Effector memory CD8-positive, alpha-beta T cell (primary cell): ENCODE data around the gene IL10RA.
A peak's percentile ranks its signal among the peaks of the same experiment; 100 is the strongest.
"Not testable (repeated sequence)": the region's sequence is repeated elsewhere in the genome, so short reads cannot be mapped to it uniquely, and the experiment has no call there.

ENCODE experiments used
- ATAC-seq: fragments of 150-1000 bp; cut with Tn5 transposase; replicated peaks from 2 replicates; pipeline ENCODE4 v1.10.0; 2021; ENCODE audit warnings: mild to moderate bottlenecking, moderate library complexity
- DNase-seq, 3 experiments: peaks; one replicate each; pipeline ENCODE4 v3.0.0; 2021
- H3K27ac Mint-ChIP-seq, 2 donors: one replicate each; pipeline ENCODE4 v1.8.0; 2022; ENCODE audit warnings: mild to moderate bottlenecking in 2 of 2, mixed read lengths in 2 of 2, moderate library complexity in 2 of 2
- H3K27me3 Mint-ChIP-seq, 2 donors: one replicate each; pipeline ENCODE4 v1.8.0; 2022; ENCODE audit warnings: mixed read lengths in 2 of 2
- H3K36me3 Mint-ChIP-seq: one replicate; pipeline ENCODE4 v1.8.0; 2022; ENCODE audit warnings: mild to moderate bottlenecking, moderate library complexity, mixed read lengths; ENCODE audit not compliant: insufficient read depth
- H3K4me1 Mint-ChIP-seq, 2 donors: one replicate each; pipeline ENCODE4 v1.8.0; 2022; ENCODE audit warnings: low read depth in 2 of 2, mixed read lengths in 2 of 2
- H3K4me3 Mint-ChIP-seq, 2 donors: one replicate each; pipeline ENCODE4 v1.8.0; 2022; ENCODE audit warnings: mild to moderate bottlenecking in 2 of 2, mixed read lengths in 2 of 2, moderate library complexity in 2 of 2
- H3K9me3 Mint-ChIP-seq, 2 donors: one replicate each; pipeline ENCODE4 v1.8.0; 2022; ENCODE audit warnings: mixed read lengths in 2 of 2
- total RNA-seq, 9 experiments: gene quantifications; one replicate each; lab custom pipeline; 2026; lab: John Stamatoyannopoulos, UW

IL10RA gene
- total RNA-seq = 132 to 1,130 (median 684) reads per million in 9 experiments

DNA sequence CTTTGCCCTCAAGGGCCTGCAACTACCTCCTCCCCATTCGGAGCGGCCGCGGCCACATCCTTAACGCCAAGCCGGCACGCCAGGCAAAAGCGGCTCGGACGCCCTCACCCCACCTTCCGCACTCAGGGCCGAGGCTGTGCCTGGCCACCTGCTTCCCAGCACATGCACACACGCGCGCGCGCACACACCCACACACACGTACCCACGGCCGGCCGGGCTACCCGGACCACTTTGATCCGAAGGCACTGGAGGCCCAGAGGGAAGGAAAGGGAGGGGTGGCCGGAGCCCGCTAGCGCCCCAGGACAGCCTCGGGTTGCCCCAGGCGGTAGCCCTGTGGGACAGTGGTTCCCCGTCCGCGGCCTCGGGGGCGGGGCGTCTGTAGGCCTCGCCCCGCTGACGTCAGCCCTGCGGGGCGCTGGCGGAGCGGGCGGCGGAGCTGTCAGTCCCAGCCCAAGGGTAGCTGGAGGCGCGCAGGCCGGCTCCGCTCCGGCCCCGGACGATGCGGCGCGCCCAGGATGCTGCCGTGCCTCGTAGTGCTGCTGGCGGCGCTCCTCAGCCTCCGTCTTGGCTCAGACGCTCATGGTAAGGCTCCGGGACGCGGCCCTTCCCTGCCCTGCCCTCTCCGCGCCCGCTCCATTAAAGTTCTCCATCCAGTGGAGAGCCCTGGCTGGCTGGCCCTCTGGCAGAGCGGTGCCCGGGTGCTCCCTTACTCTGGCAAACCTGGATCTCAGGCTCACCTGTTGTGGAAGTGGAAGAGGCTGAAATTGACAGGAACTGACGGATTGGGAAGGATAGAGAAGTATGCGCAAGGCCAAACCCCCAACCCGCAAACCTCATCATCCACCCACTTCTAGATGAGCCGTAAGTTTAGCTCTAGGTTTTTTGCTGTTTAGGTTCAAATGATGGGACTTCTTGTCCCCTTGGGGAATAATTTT is at the start of gene IL10RA:
Gene IL10RA (plus strand): TSS at position 442 of the 935 bp plus-strand sequence. CDS start 74 bp downstream, at position 516.
- DNase-seq = peak; percentile 76 to 85 (median 81)
- ATAC-seq = peak; percentile 83
- peak within 1 kb of the TSS; percentile 91 to 99 for H3K4me3 Mint-ChIP-seq
- peaks cover 66% of the 10 kb centered on the region for H3K36me3 Mint-ChIP-seq
- H3K4me1 Mint-ChIP-seq = peaks cover 61 to 65% of the 10 kb centered on the region in 2 donors
- no peaks in the 10 kb centered on the region for H3K27me3 Mint-ChIP-seq
- peak within 1 kb of the TSS; percentile 96 to 97 for H3K27ac Mint-ChIP-seq
- no peaks in the 10 kb centered on the region for H3K9me3 Mint-ChIP-seq

GRCh38 chr11:117936973-117937372 is 49.2 kb upstream of the IL10RA start:
- Mint-ChIP-seq H3K27ac (no peak overlapping the region), H3K9me3 (no peaks in the 10 kb centered on the region), H3K4me1 (peaks cover 15 to 18% of the 10 kb centered on the region in 2 donors), H3K27me3 (peaks cover 4 to 7% of the 10 kb centered on the region in 2 donors), H3K36me3 (peaks cover under 1% of the 10 kb centered on the region), H3K4me3 (no peak overlapping the region)
- DNase-seq (no peak), ATAC-seq (no peak)

- peaks cover 0 to 4% of the 10 kb centered on the region in 2 donors for H3K27me3 Mint-ChIP-seq
- ATAC-seq = no peak
- no peak overlapping the region for H3K4me3 Mint-ChIP-seq
- no peaks in the 10 kb centered on the region for H3K9me3 Mint-ChIP-seq
- DNase-seq = no peak
- no peaks in the 10 kb centered on the region for H3K36me3 Mint-ChIP-seq
- no peak overlapping the region for H3K27ac Mint-ChIP-seq
- H3K4me1 Mint-ChIP-seq = peaks cover 2 to 5% of the 10 kb centered on the region in 2 donors
These were observed 45.5 kb upstream of the IL10RA start for GRCh38 chr11:117940736-117941135.

DNA sequence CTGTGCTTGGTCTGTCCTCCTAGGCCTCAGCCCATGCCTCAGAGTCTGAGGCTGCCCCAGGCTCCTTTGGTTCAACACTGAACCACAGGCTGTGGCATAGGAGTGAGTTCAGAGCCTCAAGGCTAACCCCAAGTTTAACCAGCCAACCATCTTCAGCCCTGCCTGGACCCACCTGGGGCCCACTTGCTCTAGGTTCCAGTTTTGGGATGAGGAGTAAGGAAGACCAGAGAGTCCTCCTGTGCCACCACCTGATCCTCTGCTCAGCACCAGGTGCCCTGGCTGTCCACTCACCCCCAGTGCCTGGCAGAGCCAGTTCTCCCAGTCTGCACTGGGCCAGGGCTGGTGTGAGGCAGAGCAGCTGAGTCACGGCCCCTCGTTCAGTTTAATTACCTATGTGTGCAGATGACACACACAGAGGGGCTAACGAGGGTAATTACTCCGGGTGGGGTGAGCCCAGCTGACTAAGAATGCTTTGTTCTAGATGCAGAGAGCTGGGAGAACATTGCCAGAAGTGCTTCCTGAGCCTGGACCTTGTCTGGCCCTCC is 45.0 kb upstream of the IL10RA start:
- DNase-seq (no peak), ATAC-seq (no peak)
- Mint-ChIP-seq H3K4me3 (no peak overlapping the region), H3K27ac (no peak overlapping the region), H3K36me3 (no peaks in the 10 kb centered on the region), H3K4me1 (peaks cover 2 to 5% of the 10 kb centered on the region in 2 donors), H3K27me3 (peaks cover 0 to 1% of the 10 kb centered on the region in 2 donors), H3K9me3 (no peaks in the 10 kb centered on the region)

DNA sequence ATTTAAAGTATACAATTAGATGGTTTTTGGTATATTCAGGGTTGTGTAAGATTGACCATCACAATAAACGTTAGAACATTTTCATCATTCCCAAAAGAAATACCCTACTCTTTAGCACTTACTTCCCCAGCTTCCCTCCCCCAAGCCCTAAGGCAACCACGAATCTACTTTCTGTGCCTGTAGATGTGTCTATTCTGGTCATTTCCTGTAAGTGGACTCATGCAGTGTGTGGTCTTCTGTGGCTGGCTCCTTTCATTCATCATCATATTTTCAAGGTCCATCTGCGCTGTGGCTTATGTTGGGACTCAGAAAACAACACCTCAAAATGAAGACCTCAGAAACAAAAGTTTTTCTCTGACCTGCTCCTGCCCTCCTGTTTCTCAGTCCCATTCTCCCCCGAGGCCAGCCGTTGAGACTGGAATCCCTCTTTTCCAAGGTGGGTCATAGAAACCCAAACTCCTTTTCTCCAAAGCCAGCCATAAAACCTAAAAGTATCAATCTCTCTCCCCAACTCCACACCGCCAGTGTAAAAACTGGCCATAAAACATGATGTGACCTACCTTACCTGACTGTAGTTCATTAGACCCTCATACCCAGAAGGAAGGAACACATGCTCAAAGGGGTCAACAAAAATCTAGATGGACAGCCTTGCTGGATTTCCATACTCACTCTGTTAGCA is 44.1 kb upstream of the IL10RA start:
- no peak overlapping the region for H3K4me3 Mint-ChIP-seq
- ATAC-seq = no peak
- H3K27me3 Mint-ChIP-seq = no peaks in the 10 kb centered on the region
- no peaks in the 10 kb centered on the region for H3K9me3 Mint-ChIP-seq
- no peaks in the 10 kb centered on the region for H3K36me3 Mint-ChIP-seq
- H3K27ac Mint-ChIP-seq = no peak overlapping the region
- peaks cover 7 to 8% of the 10 kb centered on the region in 2 donors for H3K4me1 Mint-ChIP-seq
- DNase-seq = no peak

DNA sequence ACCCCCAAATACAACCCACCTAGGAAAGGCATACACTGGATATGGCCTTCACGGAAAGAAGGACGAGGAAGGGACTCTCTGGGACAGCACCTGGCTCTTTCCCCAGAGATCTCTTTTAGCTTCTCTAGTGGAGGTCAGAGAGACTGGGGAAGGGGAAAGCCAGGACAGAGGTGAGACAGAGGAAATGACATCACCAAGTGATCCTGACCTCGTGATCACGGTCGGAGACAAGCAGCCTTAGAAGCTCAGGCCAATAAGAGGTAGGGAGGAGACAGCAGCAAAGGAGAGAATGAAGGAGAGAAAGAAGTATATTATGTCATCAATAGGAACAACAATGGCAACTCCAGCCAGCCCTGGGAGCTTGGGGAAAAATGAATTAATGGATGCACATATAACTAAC is 41.6 kb upstream of the IL10RA start:
- Mint-ChIP-seq H3K27ac (peak overlapping the region in 1 of 2 donors; percentile 55), H3K27me3 (no peaks in the 10 kb centered on the region), H3K4me3 (no peak overlapping the region), H3K9me3 (no peaks in the 10 kb centered on the region), H3K36me3 (no peaks in the 10 kb centered on the region), H3K4me1 (peaks cover 28 to 29% of the 10 kb centered on the region in 2 donors)
- no peak for DNase-seq
- no peak for ATAC-seq

DNA sequence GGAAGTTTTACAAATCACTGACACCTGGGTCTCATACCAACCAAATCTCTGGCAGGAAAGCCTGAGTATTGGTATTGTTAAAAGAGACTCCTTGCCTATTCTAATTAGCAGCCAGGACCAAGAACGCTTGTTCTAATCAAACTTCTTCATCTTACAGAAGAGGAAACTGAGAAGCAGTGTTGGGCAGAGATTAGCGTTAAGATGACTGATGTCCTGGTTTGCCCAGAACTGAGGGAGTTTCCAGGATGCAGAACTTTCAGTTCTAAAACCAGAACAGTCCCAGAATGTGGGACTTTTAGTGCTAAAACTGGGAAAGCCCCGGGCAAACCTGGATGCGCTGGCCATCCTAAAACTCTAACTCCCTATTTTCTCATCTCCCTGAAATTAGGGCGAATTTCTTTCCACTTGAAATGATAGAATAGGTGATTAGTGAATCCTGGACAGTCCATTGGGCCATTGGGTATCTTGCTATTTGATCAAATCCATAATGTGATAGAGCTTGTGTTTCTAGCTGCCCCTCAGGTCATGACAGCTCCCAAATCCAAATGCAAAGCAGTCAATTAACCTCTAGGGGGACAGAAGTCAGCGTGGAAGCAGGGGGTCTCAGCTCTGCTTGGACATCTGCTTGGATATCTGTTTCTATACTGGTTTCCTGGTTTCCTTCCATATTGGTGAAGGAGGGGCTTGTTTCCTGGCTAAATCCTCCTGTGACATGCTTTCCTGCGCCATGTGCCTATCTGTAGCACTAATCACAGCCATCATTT is 41.0 kb upstream of the IL10RA start:
- H3K4me3 Mint-ChIP-seq = no peak overlapping the region
- no peak for ATAC-seq

DNA sequence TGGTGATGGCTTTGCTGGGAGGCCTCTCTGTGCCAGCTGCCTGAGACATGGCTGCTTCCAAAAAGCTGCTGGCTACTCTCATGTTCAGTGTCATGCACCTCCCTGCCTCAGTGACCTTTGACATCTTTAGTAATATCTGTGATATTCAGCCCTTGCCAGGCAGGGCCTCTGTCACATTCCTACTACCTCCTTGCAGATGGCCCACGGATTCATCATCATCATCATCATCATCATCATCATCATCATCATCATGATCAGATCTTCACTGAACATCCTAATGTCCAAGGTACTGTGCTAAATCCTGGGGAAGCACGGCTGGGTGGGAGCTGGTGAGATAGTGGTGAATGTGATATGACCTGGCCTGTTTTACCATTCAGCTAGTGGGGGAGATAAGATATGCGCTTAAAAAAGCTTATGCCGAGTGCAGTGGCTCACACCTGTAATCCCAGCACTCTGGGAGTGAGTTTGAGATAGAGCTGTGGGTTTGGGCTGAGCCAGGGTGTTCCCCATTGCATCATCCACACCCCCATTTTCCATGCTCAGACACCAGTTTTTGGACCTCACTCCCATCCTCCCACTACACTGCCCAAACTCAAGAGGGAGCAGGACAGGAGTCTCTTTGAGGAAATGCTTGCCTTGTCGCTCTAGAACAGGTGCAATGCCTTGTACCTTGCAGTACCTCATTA is 39.9 kb upstream of the IL10RA start:
- no peaks in the 10 kb centered on the region for H3K27me3 Mint-ChIP-seq
- H3K36me3 Mint-ChIP-seq = peaks cover 6% of the 10 kb centered on the region
- no peaks in the 10 kb centered on the region for H3K9me3 Mint-ChIP-seq
- no peak for DNase-seq
- H3K27ac Mint-ChIP-seq = peak overlapping the region in 1 of 2 donors; percentile 13
- peaks cover 44 to 46% of the 10 kb centered on the region in 2 donors for H3K4me1 Mint-ChIP-seq
- no peak for ATAC-seq
- no peak overlapping the region for H3K4me3 Mint-ChIP-seq

More for the DNA sequence above, 41.0 kb upstream of the IL10RA start:
- H3K9me3 Mint-ChIP-seq = no peaks in the 10 kb centered on the region
- H3K36me3 Mint-ChIP-seq = no peaks in the 10 kb centered on the region
- H3K4me1 Mint-ChIP-seq = peaks cover 35 to 36% of the 10 kb centered on the region in 2 donors
- DNase-seq = no peak
- no peak overlapping the region for H3K27ac Mint-ChIP-seq
- no peaks in the 10 kb centered on the region for H3K27me3 Mint-ChIP-seq

- Mint-ChIP-seq H3K9me3 (no peaks in the 10 kb centered on the region), H3K36me3 (peaks cover 6% of the 10 kb centered on the region)
These were observed 39.2 kb upstream of the IL10RA start for GRCh38 chr11:117946842-117947526.

GRCh38 chr11:117947751-117948150 is 38.4 kb upstream of the IL10RA start:
- H3K27me3 Mint-ChIP-seq, H3K36me3 Mint-ChIP-seq, H3K9me3 Mint-ChIP-seq, DNase-seq, ATAC-seq: not testable (repeated sequence)
- Mint-ChIP-seq H3K27ac (peak overlapping the region; percentile 83 to 96), H3K4me3 (peak overlapping the region; percentile 53 to 66), H3K4me1 (peaks cover 53 to 56% of the 10 kb centered on the region in 2 donors)

More at GRCh38 chr11:117946842-117947526, 39.2 kb upstream of the IL10RA start:
- H3K27ac Mint-ChIP-seq = peak overlapping the region; percentile 13 to 83
- H3K27me3 Mint-ChIP-seq = no peaks in the 10 kb centered on the region
- ATAC-seq (peak; percentile 20), DNase-seq (peak; percentile 75 to 79 (median 78))
- H3K4me1 Mint-ChIP-seq = peaks cover 50 to 53% of the 10 kb centered on the region in 2 donors
- peak overlapping the region; percentile 34 to 66 for H3K4me3 Mint-ChIP-seq

GRCh38 chr11:117948466-117948865 is 37.7 kb upstream of the IL10RA start:
- not testable (repeated sequence) for H3K9me3 Mint-ChIP-seq, H3K36me3 Mint-ChIP-seq, DNase-seq, ATAC-seq, H3K27me3 Mint-ChIP-seq
- peak overlapping the region; percentile 96 for H3K27ac Mint-ChIP-seq
- H3K4me1 Mint-ChIP-seq = peaks cover 59 to 62% of the 10 kb centered on the region in 2 donors
- peak overlapping the region; percentile 87 to 94 for H3K4me3 Mint-ChIP-seq

DNA sequence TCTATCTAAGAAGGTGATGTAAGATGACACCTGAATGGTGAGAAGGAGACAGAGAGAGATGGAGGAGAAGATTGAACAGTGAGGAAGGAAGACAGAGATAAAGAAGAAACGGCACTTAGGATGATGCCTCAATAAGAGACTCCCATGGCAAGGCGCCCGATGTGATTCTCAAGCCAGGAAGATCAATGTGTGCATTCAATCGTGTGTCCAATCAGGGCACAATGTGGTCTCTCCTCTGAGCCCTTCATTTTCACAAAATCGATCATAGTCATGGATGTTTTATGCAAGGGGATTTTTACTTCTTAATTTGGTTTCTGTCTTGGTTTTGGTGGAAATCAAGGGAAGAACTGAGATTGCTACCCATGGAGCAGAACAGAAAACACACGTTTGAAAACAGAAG is 37.1 kb upstream of the IL10RA start:
- H3K4me1 Mint-ChIP-seq = peaks cover 65 to 66% of the 10 kb centered on the region in 2 donors
- peak overlapping the region; percentile 96 for H3K27ac Mint-ChIP-seq

More for the DNA sequence above, 37.1 kb upstream of the IL10RA start:
- peak overlapping the region; percentile 87 to 94 for H3K4me3 Mint-ChIP-seq
- DNase-seq = no peak
- no peak for ATAC-seq
- peaks cover 6% of the 10 kb centered on the region for H3K36me3 Mint-ChIP-seq
- H3K9me3 Mint-ChIP-seq = no peaks in the 10 kb centered on the region
- no peaks in the 10 kb centered on the region for H3K27me3 Mint-ChIP-seq
